Stimulated activated CD8-positive, alpha-beta memory T cell treated with anti-CD3 and anti-CD28 coated beads, Interleukin-12 subunit alpha, Interleukin-12 subunit beta, amount 100 ng/mL, for 4 hours (primary cell): ENCODE data around the gene FBXW8.

ENCODE experiments used
- DNase-seq: peaks from one replicate; pipeline ENCODE4 v3.0.0-alpha.2; 2020; ENCODE audit warnings: low read depth

The FBXW8 gene, protein sequence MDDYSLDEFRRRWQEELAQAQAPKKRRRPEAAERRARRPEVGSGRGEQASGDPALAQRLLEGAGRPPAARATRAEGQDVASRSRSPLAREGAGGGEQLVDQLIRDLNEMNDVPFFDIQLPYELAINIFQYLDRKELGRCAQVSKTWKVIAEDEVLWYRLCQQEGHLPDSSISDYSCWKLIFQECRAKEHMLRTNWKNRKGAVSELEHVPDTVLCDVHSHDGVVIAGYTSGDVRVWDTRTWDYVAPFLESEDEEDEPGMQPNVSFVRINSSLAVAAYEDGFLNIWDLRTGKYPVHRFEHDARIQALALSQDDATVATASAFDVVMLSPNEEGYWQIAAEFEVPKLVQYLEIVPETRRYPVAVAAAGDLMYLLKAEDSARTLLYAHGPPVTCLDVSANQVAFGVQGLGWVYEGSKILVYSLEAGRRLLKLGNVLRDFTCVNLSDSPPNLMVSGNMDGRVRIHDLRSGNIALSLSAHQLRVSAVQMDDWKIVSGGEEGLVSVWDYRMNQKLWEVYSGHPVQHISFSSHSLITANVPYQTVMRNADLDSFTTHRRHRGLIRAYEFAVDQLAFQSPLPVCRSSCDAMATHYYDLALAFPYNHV

DNA sequence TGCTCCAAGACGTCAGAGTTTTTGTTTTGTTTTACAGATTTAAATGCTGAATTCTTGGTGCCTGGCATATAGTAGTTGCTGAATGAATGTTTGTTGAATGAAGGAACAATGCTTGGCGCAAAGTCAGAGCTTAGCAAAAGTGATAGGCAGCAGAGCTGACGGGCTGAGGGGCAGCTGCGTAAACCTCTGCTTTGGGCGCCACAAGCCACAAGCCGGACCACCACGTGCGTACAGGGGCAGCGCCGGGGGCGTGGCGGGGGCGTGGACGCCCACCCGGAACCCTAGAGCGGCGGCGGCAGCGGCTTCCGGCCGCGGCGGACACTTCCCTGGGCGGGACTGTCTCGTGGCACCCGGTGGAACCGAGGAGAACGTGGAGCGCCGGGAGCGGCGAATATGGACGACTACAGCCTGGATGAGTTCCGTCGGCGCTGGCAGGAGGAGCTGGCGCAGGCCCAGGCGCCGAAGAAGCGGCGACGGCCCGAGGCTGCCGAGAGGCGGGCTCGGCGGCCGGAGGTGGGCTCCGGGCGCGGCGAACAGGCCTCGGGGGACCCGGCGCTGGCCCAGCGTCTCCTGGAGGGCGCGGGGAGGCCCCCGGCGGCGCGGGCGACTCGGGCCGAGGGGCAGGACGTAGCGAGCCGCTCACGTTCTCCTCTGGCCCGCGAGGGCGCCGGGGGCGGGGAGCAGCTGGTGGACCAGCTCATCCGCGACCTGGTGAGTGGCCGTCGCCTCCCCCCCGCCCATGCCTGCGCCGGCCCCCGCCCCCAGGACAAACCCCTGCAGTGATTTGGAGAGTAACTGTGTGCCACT, at the start of gene FBXW8:
TSS of gene FBXW8 (plus strand) at position 306 of the 807 bp plus-strand sequence. CDS start at position 394, 88 bp downstream.
- peak; percentile 58 for DNase-seq

DNA sequence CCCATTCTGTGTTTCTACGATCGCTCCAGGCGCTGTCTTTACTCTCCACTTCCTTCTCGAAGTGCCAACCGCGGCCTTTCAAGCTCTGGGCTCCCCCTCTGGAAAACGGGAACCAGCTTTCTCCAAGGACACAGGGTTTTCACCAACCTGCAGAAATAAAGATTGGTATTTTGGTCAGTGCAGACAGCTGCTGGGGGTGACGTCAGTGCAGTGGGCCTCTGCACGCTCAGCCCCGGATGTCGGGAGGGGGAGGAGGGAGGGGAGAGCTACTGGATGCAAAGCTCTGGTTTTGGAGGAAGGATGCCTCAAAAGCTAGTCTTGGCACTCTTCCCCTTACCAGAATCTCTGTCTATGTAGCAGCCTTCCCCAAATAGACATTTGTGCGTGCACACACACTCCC, 49.4 kb upstream of the FBXW8 start:
- no peak for DNase-seq

DNA sequence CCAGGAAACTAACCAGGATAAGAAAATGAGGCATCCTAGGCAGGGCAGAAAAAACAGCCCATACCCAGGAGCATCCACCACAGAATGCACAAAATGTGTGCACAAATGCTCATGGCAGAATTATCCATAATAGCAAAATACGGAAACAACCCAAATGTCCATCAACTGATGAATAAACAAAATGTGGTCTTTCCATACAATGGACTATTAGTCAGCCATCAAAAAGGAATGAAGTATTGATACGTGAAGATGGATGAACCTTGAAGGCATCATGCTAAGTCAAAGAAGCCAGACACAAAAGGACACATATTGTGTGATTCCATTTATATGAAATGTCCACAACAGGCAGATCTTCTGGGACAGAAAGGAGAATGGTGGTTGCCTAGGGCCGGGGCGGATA, 48.6 kb upstream of the FBXW8 start:
- no peak for DNase-seq

DNA sequence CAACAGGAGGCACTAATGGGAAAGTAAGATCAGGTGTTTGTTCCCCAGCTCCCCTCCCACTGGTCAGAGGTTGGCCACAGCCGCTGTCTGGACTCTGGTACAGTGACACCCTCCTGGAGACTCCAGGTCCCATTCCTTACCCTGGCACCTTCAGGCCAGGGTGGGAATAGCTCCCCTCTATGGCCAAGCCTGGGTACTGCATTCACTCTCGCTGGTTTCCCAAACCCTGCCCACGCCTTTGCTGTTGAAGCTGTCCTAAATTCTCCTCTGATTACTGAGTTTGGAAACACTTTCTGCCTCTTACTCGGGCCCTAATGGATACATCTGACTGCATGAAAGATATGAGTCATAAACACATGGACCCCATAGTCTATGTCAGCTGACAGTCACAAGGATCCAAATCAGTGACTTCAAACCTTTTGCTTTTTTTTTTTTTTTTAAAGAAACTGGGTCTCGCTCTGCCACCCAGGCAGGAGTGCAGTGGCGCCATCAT, 47.4 kb upstream of the FBXW8 start:
- DNase-seq, result no peak

DNA sequence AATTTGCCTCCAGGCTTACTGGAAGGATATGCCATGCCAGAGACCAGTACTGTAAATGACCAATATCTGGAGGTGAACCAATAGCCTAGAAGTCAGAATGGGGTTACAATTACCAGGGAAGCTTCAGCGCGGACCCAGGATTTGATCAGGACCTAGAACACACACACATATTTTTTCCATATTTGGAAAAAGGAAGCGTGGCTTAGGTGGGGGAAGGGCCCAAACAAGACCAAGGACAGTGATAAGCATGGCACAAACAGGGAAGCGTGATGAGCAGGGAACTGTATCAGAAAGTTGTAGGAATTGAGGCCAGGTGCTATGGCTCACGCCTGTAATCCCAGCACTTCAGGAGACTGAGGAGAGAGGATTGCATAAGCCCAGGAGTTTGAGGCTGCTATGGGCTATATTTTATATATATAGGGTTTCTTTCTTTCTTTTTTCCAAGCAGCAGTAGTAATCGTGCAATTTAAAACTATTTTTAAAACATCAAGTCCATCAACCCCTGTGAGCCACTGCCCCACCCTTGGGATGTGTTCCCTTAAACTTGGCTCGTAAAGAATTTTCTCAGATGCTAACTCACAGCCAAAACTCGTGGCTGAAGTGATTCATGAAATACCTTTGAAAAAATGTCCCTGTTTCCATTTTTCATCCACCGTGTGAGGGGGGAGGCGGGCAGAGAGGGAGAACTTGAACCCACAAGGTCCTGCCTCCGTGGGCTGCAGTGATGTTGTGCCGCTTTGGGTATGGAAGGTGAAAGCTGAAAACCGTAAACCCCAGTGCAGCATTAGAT, 46.2 kb upstream of the FBXW8 start:
- no peak for DNase-seq

DNA sequence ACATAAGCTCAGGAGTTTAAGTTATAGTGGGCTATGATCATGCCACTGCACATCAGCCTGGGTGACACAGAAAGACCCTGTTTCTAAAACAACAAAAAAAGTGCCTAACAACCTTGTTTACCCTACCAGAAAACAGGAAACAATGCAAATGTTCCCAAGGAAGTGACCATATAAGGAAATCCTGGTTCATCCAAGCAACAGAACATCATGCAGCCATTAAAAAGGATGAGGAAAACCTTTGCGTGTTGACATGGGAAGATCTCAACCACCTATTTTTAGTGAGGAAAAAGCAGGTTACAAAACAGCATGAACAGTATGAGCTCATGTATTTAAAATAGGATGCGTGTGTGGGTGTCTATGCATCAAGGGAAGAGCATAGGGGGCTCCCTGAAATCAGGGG, 43.2 kb upstream of the FBXW8 start:
- no peak for DNase-seq

DNA sequence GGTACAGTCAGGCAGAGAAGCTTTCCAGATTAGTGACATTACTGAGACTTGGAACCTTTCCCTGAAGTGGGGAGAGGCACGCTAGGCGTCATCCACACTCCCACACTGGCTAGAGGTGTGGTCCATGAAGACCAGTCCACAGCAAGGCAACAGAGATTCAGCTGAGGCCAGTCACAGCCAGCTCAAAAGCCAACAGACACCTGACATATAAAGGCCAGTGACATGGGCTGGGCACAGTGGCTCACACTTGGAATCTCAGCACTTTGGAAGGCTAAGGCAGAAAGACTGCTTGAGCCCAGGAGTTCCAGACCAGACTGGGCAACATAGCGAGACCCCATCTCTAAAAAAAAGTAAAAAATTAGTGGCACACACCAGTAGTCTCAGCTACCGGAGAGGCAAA, 40.4 kb upstream of the FBXW8 start:
- DNase-seq, result no peak

DNA sequence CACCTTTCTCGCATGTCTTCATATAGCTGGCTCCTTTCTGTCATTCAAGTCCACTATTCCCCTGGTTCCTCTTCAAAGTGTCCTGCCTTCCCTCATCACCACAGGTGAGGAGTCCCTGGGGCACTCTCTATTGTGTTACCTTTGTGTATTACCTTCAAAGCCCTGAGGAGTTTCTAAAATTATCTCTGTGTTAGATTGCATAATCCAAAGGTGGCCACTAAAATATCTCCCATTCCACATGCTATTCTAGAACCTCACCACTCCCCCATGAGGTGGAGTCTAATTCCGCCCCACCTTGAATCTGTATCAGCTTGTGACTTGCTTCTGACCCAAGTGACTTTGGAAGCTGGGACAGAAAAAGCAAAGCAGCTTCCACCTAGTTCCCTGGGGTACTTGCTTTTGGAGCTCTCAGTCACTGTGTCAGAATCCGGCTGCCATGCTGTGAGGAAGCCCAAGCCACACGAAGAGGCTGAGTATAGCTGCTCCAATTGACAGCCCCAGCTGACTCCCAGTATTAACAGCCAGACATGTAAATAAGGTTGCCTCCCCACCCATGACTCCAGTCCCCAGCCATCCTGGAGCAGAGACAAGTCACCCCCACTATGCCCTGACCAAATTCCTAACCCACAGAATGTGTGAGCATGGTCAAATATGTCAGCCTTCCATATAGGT, 36.3 kb upstream of the FBXW8 start:
- DNase-seq, result no peak

DNA sequence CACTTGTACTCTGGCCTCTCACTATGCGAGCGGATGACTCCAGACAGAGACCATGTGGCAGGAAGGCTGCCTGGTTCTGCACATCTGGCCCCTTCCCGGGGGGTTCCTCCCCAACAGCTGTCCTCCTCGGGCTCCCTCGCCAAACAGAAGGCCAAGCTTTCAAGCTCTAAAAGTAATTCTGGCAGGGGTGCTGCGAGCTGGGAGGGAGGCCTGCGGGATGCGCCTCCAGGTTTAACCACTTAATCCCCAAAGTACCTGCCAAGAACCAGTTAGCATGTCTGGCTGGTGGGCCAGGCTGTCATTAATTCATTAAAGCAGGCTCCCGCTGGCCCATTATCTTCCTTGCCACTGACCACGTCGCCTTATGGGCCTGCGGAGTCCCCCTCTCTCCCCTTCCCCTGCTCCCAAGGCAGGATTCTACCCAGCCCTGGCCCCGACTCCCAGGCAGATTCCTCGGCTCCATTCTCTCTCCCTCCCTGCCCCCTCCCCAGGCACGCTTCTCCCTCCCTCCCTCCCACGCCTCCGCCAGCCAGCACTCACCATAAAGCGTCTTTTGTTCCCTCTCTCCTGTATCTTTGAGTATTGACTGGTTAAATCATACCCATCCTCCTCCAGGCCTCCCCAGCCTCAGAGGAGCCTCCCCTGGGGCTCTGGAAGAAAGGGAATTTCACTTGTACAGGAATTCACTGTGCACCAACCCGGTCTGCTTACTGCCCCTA, 34.4 kb upstream of the FBXW8 start:
- DNase-seq, result no peak

DNA sequence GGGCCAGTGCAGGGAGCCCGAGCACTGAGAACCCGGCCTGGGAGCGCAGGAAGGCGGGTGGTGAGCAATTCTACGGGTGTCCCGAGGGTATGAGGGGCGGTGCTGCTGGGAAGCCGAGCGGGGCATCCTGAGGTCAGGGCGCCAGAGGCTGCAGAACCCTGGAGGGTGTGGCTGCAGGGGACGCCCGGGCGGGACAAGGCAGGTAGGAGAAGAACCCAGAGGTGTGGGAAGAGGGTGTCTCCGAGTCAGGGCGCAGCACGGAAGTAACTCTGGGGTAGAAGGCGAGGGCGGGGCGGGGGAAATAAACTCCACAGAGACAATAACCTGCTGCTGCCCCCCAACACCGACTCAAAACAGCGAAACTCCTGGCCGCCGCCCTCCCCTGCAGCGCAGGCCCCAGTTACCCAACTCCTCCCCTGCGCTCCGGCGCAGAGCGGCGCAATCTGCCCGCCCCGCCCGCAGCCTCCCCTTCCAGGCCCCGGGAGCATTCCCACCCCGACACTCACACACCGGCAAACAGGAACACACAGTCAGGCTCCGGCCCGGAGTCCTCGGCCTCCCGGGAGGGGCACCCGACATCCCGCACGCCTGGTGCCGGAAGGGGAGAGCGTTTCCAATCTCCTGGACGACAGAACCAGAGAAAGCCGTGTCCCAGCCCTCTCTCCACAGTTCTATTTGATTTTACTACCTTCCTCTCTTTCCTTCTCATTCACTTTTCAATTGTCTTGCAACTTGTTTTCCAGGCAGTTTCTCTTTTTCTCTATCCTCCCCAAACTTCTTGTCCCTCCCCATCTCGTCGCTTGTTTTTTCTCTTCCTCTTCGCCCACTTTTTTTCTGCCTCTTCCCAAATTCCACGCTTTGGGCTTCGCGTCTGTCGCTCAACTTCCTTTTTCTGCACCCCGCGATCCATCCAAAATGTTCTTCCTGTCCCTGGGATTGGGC, 31.9 kb upstream of the FBXW8 start:
- DNase-seq, result no peak

DNA sequence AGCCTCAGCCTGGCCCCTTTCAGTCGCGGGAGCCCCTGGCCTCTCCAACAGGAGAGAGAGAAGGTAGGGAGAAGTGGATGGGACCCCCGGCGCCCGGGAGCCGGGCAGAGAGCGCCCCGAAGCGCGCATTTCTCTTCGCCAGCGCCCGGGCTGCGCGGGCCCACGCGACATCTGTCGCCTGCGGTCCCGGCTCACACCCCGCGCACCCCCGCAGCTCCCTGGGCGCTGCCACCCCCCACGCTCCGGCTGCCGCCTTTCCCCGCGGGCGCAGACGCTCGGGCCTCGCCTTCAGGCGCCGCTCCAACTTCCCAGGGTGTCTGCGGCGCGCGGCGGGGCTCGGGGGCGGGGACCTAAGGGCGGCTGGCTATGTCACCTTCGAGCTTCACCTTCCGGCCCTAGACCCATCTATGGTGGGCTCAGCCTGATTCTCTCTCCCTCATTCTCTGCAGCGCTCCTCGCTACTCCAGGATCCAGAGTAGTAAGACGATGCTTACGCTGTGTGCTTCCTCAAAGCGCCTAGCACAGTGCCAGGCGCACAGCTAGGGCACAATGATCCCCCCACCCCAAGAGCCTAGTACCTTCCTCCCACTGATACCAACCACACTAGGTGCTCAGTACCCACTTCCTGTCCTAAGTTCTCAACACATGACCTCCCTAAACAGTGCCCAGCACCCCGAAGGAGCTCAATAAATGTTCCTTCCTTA, 31.1 kb upstream of the FBXW8 start:
- DNase-seq, result no peak

DNA sequence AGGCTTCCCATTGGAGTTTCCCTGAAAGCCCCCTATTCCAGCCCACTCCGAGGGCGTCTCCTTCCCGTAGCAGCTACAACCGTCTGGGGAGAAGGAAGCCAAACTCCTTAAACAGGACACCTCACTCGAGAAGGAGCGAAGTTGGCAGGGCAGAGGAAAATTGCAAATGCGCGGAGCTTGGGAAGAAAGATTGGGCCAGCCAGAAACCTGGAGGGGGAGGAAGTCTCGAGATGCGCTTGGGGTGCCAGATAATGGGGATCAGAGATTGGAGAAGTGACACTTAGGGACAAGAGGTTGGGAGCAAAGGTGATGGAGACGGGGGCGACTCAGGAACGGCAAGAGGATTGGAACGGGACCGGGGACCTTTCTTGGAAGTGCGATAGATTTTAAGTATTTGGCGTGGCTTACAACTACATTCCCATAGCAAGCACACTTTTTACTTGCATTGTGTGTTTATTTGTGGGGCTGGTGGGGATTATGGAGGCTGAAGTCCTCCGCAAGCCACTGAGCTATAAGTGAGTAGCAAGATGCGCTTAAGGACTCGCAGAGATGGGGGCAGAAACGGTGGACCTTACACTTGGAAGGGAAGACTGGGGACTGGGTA, 30.4 kb upstream of the FBXW8 start:
- no peak for DNase-seq

DNA sequence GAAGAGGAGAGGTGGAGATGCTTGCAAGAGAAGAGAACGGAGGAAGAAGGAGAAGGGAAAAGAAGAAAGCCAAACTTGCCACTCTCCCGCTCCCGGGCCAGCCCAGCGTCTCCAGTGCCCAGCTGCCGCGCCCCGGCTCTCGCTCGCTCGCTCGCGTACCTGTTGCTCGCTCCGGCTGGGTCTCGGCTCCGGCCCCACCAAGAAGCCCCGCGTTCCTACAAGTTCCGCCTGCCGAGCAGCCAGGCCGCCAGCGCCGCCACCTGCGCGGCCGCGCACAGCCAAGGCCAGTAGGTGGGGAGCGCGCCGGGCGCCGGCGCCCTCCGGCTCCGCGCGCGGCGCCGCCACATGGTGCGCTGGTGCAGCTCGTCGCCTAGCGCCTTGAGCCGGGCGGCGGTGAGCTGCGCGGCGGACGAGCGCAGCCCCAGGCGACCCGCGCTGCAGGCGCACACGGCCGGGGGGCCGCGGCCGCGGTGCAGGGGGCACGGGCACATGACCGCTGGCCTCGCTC, 29.9 kb upstream of the FBXW8 start:
- DNase-seq, result no peak

DNA sequence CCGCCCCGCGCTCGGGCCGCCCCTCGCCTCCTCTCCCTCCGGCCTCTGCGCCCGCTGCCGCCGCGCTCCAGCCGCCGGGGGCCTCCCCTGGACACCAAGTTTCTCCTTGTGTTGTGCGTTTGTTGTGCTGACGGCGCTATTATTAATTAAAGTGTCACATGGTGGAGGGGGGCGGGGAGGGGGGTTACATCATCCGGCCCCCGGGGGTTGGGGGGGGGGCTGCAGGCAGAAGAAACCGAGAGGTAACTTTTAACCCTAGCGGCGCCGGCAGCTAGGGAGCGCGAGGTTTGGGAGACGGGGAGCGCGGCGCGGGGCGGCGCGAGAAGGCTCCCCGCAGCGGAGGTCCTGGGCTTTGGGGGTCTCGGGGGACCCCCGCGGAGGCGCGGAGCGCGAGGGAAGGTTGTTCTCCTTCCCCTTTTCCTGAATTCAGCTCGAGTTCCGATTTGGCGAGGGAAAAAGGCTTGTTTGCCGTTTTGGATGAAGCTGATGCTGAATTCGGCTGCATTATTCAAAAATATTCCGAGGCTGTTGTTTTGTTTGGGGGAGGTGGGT, 29.3 kb upstream of the FBXW8 start, which contains the start of gene HRK:
TSS of gene HRK (minus strand) at position 117 of the 552 bp plus-strand sequence. CDS start 134 bp downstream, outside the sequence.
- no peak for DNase-seq

DNA sequence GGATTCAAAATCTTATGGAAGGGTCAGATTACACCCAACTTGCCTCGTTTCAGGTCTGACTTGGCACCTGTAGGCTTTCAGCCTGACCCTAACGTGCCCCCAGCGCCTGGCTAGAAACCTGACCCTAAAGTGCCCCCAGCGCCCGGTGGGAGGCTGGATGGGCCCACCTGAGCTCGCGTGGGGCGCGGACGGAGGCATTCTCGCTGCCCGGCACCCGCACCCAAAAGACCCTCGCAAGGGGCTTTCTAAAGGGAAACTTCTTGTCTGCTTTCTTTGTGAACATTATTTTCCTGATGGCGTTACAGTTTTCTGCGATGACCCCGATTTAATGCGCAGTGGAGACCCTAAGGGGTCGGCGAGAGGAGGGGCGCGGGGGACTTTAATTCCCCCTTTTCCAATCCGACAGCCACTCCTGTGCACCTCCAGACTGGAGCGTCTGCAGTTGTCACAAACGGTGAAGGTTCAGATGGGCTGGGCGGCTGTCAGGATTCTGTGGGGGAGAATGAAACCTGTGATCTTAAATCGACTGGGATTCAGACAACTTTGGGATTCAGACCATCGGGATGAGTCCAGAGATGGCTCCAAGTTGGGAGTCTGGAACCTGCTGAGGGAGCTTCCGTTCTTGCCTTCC, 28.8 kb upstream of the FBXW8 start:
- no peak for DNase-seq

DNA sequence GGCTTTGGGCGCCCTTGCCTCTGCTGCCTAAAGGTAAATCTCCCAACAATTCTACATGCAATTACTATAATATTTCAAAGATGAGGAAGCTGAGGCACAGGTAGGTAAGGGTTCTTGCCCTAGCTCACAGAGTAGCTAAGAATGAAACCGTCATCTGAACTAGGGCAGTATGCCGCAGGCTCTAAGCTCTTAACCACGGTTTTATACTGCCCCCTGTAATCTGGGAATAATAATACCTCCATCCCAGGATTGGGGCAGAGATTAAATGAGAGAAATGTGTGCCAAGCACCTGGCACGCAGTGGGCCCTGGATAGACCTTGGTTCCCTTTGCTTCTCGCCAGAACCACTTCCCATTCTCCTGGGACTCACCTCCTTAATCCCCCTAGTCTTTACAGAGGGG, 28.0 kb upstream of the FBXW8 start:
- DNase-seq, result no peak

DNA sequence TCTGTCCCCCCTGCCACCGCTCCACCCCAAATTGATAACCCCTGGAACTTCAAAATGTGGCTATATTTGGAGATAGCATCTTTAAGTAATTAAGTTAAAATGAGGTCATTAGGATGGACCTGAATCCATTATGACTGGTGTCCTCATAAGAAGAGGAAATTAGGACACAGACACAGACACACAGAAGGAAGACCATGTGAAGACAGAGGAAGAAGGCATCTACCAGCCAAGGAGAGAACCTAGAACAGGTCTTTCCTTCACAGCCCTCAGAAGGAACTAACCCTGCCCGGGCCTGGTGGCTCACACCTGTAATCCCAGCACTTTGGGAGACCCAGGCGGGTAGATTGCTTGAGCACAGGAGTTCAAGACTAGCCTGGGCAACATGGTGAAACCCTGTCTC, 25.9 kb upstream of the FBXW8 start:
- DNase-seq, result no peak
